ENCODE results near the gene C11orf24.

The C11orf24 gene

DNA sequence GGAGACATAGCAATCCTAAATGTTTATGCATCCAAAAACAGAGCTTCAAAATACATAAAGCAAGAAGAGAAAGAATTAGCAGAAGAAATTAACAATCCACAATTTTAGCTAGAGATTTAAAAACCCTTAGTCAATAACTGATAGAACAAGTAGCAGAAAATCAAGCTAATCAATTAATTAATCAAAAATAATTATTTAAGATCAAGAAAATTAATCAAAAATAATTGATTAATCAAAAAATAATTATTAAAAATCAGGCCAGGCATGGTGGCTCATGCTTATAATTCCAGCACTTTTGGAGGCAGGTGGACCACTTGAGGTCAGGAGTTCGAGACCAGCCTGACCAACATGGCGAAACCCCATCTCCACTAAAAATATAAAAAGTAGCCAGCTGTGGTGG, 29.2 kb downstream of the C11orf24 start:
- no peak for DNase-seq

DNA sequence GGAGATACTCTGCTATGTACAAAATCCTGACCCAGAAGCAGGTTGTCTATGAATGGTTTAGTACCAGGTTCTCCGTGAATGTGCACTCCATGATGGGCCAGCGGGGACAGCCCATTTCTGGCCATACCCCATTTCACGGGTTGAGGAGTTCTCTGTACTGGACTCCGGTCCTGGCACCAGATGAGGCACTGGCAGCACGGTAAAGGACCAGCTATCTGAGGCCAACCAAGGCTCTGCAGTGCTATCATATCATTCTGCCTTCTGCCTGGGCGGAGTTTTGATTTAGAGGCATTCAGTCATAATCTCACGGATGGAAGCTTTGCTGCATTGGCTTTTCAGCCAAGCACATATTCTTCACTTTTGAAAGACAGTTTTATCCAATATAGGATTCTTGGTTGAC, 40.2 kb downstream of the C11orf24 start:
- DNase-seq, result no peak

DNA sequence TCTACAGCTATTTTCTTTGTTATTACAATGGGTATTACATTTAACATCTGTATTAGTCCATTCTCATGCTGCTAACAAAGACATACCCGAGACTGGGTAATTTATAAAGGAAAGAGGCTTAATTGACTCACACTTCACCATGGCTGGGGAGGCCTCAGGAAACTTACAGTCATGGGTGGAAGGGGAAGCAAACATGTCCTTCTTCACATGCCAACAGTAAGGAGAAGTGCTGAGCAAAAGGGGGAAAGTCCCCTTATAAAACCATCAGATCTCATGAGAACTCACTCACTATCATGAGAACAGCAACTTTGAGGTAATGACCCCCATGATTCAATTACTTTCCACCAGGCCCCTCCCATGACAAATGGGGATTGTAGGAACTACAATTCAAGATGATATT, 42.2 kb downstream of the C11orf24 start:
- DNase-seq, result no peak

DNA sequence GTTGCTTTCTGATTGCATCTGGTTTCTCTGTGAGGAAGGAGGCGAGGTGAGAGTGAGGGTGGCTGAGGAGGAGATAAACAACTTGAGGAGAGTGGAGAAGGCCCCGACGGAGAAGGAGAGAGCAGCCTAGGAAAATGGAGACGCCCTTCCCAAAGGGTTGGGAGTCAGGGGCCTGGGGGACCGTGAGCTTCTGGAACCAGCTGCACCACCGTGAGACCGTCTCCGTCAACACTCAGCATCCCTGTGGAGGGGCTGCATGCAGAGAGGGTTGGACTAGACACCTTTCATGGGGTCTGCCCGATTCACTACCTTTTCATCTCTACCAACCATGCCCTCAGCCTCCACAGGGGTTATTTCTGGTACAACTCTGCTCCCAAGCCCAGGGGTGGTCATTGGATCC, 45.4 kb downstream of the C11orf24 start:
- DNase-seq, result no peak

DNA sequence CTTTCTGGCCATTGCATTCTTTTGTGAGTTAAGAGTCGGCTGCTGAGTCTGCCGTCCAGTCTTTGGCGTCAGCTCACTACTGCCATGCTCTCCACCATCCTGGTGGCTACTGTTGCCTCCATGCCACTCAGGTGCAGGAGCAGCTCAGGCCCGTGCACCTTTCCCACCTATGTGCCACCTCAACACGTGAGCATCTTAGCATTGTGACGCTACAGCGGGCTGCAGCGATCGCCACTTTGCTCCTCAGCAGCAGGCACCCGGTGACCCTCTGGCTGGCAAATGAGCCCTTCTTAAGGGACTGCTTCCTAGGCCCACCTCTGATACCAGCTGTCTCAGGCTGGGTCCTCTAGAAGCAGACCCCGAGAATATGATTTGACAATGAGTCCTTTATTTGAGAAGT, 47.2 kb downstream of the C11orf24 start:
- DNase-seq, result no peak

DNA sequence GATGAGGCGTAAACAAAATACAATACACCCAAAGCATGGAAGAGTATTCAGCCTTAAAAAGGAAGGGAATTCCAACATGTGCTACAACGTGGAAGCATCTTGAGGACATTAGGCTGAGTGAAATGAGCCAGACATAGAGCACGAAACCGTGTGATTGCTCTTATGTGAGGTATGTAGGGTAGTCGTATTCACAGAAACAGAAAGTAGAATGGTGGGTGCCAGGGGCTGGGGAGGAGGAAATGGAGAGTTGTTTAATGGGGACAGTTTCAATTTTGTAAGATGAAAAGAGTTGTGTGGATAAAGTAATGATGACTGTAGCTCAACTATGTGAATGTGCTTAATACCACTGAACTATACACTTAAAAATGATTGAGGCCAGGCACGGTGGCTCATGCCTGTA, 48.5 kb downstream of the C11orf24 start:
- DNase-seq, result no peak

DNA sequence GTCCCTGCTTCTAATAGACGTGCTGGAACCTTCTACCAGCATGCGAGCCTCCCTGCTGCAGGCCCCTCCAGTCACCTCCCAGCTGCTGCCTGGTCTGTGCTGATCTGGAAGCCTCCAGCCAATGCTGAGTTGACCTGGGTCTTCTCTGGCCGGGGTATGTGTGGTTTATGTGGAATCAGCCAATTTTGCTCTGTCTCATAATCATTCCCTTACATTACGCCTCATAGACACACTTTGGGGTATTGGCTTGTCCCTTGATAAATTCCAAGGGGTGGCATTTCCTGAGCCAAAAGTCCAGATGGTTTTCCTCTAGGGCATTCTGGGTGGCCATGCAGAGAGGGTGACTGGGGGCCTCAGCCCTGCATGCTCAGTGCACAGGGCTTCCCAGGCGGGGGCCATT, 50.4 kb downstream of the C11orf24 start:
- DNase-seq, result no peak

DNA sequence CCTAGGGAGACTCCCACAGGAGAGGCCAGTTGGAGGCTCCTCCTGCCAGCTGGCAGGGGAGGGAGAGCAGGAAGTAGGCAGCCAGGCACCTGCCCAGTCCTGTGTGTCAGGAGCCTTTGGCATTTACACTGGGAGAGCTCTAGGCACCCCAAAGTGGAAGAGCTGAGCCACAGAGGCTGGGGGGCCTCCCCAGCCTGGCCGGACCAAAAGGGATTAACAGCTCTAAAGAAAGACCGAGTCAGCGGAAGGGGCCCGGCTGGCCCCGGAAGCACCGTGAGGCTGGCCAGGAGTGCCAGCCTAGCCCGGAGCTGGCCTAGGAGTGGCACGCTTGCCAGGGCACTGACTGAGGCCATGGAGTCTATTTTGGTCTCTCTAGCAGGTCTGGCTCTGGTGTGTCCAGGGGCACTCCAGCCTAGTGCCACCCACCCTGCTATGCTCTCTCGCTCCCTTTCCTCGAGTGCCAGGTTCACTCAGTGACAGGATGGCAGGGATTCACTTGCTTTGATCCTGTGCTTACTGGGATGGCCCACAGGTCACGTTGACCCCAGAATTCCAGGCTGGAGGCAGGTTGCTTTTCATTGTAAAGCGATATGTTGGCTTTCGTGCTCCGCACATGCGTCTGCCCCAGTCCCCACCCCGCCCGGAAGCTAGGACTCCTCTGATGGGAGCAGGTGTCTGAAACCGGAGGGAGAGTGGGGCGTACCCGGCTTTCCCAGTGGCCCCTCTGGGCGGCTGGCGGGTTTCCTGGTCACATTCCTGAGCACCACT, 55.4 kb downstream of the C11orf24 start:
- no peak for DNase-seq

DNA sequence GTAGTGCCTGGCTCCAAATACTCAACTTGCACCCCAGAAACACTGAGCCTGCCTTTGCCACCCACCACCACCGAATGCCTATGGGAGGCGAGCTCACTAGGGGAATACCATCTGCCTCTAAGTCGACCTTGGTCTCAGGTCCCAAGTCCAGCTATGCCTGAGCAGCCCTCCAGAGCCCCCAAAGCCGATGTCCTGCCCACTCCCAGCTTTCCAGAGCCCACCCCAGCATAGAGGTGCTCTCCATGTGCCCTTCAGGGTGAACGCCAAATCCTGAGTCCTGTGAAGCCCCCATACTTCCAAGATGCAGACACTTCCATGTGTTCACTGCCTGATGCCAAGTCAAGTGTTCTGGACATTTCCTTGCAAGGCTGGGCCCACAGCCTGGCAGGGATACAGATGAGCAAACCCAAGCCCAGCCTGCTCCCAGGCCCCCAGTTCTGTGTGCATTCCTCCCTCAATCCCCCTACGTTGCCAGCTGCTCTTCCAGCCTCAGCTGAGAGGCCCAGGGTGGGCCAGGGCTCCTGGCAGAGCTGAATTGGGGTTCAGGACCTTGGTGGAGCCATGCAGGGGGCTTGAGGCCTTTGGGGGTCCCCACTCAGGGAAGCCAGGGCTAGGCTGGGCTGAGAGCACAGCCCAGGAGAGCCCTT, 56.1 kb downstream of the C11orf24 start:
- no peak for DNase-seq

DNA sequence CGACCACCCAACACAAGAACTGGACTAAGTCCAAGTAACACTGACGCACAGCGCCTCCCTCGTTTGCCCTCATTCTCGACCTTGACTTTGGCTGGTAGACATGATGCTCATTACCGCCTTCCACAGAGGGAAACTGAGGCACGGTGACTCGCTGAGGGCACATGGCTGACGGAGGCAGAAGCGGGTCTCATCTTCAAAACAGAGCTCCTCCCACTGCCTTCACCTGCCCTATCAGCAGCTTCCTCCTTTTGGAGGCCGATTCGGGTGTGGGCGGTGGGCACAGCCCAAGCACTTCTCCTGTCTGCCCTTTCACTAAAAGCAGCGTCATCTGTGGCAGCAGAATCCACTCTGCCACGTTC, 56.7 kb downstream of the C11orf24 start:
- DNase-seq, result no peak

DNA sequence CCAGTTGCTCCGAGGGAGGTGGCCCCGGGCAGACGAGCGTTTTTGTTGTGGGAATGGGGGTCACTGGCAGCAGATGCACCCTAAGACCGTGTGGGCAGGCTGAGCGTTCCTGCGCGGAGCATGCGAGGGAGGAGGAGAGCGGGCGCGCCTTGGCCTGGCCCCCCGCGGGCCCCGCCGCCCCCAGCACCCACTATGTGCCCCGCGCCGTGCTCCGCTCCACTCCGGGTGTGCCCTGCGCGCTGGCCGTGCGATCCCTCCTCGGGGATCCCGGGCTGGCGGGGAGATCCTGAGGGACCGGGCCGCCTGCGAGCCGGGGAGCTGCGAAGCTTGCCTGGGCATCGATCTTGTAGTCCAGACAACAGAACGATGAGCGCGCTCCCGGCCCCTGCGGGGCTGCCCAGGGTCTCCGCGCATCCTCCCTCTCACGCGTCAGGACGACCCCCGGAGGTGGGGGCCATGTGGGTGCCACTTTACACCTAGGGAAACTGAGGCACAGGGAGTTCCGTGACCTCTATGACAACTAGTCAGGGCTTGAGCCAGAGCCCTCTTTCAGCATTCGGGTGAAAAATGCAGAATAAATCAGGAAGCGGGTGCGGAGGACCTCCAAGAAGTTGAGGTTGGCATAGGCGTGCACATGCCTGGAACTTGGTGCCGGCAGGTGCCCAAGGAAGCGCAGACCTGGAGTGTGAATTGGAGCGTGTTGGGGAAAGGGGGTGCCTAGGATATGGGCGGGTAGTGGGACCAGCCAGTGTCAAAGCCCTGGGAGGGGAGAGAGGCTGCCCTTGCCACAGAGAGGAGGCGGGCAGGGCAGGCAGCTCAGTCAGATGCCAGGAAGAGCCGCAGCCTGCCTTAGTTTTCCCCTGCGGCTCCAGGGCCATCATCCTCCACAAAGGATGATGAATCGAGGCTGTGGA, 57.3 kb downstream of the C11orf24 start:
- no peak for DNase-seq

DNA sequence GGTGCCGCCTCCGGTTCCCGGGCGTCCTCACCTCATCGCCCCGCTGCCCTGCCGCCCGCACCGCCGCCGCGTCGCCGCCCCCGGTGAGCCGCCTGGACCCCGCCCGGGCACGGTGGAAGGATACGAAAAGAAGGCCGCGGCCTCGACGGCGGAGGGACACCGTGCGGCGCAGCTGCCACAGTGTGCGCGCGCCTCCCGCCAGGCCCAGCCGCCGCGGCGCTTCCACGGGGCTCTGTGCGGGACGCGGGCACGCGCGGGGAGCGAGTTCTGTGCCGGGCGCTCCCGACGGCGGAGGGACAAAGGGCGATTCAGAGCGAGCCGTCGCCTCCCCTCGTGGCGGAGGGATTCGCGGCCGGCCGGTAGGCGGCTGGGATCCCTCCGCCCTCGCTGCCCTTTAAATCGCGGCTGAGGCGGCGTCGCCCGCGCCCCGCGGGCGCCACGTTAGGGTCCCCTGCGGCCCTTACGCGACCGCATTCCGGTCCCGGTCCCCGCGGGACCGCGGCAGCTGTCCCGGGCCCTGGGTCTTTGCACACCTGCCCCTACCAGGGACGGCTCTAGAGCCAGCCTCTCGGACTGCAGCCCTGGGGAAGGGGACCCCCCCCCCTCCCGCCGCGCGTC, 58.1 kb downstream of the C11orf24 start:
- DNase-seq, result peak; percentile 43

DNA sequence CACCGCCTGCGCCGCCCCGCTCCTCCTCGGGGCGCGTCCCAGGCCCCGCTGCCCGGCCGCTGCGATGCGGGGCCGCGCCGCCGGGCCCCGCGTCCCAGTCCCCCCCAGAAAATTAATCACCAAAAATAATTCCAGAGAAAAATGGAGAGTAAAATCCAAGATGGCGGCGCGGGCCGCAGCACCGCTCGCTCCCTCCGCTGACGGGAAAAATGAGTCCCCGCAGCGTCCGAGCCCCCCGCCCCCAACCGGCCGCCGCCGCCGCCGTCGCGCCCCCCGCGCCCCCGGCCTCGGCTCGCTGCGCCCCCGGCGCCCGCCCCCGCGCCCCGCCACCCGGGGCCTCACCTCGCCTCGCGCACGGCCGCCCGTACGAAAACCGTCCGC, 58.6 kb downstream of the C11orf24 start, which contains the start of gene KMT5B:
Gene KMT5B (minus strand): TSS at position 162 of the 381 bp plus-strand sequence. CDS start 23,220 bp downstream, outside the sequence.
- no peak for DNase-seq

DNA sequence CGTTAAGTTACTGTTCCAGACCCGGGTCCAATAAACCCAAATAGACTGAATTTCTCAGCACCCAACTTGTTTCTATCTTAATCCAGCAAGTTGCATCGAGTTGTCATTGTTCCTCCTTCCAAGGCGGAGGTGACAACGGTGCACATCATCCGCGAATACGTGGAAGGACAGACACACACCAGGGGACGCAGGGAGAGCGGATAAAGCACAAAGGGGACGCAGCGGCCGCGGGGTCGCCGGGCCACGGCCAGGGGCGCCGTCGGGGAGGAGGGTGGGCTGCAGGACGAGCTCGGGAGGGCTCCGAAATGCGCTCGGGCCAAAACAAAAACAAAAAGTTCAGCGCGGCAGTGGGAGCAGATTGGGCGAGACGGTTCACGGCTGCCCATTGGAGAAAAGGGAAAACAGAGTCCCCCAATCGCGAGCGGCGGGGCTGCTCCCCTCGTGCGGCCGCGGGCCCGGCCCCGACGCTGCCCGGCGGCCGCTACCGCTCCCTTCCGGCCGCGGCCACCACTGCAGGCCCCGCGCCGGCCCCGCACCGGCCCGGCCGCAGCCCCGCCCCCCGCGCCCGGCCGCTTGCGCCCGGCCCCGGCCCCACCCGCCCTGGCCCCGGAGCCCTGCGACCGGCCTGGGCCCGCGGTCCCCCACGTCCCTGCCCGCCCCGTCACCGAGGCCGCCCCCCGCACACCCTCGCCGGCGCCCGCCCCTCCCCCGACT, 59.2 kb downstream of the C11orf24 start:
- DNase-seq, result no peak

DNA sequence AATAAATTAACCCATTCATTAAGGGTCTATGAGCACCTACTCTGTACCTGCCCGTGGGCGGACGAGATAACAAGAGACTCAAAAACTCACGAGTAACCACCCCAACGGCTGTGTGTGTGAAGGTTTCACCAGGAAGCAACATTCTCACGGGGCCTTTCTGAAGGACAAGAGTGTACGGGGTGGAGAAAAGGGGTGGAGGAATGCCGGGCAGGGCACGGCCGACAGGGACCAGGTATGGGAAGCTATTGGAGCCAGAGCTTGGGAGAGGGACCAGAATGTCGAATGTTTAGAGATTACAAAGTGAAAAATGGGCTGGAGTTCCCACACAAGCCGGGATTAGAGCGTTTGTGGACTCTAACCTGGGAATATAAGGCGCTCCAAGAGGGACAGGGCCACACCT, 60.2 kb downstream of the C11orf24 start:
- DNase-seq, result no peak
